Gastrocnemius medialis (tissue), 4 donors: Measurements from ENCODE around the gene SSTR3.

Experiments
- POLR2A ChIP-seq, 2 donors: fragments of 450-650 bp; IDR thresholded peaks; one replicate each; pipeline ENCODE4 v1.6.1; 2017; ENCODE audit warnings: antibody characterized with exemption in 2 of 2, mild to moderate bottlenecking in 2 of 2, moderate library complexity in 2 of 2
- TF ChIP-seq, protein P1 (sequence below), 5 experiments: fragments of 450-650 bp in 3 of 5; fragments of 200-600 bp in 2 of 5; sonication (generic) in 2 of 5; IDR thresholded peaks in 4 of 5; conservative IDR thresholded peaks in 1 of 5; 1 replicate in 4 of 5; 2 replicates in 1 of 5; pipeline ENCODE4 v1.5.1; 2016 to 2019; ENCODE audit warnings: antibody characterized with exemption in 5 of 5, mild to moderate bottlenecking in 3 of 5, moderate library complexity in 3 of 5

DNA sequence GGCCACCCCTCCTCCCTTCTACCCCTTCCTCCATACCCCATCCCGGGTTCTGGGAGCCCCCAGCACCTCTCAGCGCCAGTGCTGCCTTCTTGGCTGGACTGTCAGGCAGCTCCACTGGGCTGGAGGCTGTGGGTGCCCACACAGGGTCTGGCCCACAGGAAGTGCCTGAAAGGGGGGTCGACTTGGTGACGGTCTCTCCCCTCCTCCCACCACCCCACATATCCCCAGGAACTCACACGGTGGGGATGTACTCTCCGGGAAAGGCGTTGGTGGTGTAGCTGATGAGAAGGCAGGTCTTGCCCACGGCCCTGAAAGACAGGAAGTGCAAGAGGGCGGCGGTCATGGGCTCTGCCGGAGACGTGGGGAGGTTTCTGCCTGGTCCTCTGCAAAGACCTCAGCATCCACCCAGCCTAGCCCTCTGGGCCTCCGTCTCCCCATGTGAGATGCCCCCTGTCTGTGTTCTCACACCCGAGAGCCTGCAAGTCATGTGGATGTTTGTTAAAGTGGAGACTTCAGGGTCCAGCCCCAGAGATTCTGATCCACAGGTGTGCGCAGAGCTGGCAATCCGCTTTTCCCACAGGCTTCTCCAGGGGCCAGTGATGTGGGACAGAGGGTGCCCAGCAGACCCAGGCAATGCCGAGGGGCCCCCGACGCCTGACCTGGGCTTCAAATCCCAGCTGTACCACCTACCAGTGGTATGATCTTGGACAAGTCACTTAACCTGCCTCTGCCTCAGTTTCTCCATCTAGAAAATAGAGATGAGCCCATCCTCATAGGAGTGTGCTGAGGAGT, 29.3 kb upstream of the SSTR3 start:
- TF ChIP-seq, protein P1, sequence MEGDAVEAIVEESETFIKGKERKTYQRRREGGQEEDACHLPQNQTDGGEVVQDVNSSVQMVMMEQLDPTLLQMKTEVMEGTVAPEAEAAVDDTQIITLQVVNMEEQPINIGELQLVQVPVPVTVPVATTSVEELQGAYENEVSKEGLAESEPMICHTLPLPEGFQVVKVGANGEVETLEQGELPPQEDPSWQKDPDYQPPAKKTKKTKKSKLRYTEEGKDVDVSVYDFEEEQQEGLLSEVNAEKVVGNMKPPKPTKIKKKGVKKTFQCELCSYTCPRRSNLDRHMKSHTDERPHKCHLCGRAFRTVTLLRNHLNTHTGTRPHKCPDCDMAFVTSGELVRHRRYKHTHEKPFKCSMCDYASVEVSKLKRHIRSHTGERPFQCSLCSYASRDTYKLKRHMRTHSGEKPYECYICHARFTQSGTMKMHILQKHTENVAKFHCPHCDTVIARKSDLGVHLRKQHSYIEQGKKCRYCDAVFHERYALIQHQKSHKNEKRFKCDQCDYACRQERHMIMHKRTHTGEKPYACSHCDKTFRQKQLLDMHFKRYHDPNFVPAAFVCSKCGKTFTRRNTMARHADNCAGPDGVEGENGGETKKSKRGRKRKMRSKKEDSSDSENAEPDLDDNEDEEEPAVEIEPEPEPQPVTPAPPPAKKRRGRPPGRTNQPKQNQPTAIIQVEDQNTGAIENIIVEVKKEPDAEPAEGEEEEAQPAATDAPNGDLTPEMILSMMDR (IDR thresholded peaks at IDR 0.05 in 4 of 5, conservative IDR thresholded peaks at IDR 0.05 in 1 of 5) = no peak
- no peak for TF ChIP-seq POLR2A (IDR thresholded peaks at IDR 0.05)
